Uterus (tissue), 2 donors: ENCODE results near the gene TRIM24.

Experiments used
- POLR2A ChIP-seq, 2 donors: fragments of 450-650 bp; IDR thresholded peaks; one replicate each; pipeline ENCODE4 v1.6.1; 2016; ENCODE audit warnings: antibody characterized with exemption in 2 of 2, mild to moderate bottlenecking in 1 of 2, moderate library complexity in 1 of 2
- TF ChIP-seq, protein P1 (sequence below), 4 experiments: fragments of 200-600 bp in 2 of 4; fragments of 450-650 bp in 2 of 4; sonication (generic) in 2 of 4; IDR thresholded peaks; one replicate each; pipeline ENCODE4 v1.5.1; 2016 to 2019; ENCODE audit warnings: antibody characterized with exemption in 4 of 4, mild to moderate bottlenecking in 2 of 4, moderate library complexity in 1 of 4

DNA sequence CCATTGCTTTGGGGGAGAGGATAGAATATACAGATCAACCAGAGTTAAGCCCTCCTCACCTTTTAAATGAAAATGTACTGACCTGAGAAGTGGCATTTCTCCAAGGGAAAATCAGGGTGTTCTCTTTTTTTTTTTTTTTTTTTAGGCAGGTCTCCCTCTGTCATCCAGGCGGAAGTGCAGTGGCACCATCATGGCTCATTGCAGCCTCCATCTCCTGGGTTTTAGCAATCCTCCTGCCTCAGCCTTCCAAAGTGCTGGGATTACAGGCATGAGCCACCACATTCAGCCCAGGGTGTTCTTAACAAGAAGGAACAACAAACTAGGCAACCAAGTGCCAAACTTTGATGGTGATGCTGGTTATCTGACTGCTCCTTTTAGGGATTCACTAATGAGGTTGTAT, 130.1 kb downstream of the TRIM24 start:
- no peak for TF ChIP-seq POLR2A (IDR thresholded peaks at IDR 0.05)
- TF ChIP-seq, protein P1, sequence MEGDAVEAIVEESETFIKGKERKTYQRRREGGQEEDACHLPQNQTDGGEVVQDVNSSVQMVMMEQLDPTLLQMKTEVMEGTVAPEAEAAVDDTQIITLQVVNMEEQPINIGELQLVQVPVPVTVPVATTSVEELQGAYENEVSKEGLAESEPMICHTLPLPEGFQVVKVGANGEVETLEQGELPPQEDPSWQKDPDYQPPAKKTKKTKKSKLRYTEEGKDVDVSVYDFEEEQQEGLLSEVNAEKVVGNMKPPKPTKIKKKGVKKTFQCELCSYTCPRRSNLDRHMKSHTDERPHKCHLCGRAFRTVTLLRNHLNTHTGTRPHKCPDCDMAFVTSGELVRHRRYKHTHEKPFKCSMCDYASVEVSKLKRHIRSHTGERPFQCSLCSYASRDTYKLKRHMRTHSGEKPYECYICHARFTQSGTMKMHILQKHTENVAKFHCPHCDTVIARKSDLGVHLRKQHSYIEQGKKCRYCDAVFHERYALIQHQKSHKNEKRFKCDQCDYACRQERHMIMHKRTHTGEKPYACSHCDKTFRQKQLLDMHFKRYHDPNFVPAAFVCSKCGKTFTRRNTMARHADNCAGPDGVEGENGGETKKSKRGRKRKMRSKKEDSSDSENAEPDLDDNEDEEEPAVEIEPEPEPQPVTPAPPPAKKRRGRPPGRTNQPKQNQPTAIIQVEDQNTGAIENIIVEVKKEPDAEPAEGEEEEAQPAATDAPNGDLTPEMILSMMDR (IDR thresholded peaks at IDR 0.05): no peak
